Fibroblast of mammary gland (primary cell): ENCODE measurements around the gene APOBEC3G.

Experiments used
- DNase-seq: peaks from one replicate; pipeline ENCODE4 v3.0.0-alpha.2; 2010; ENCODE audit warnings: low read depth
- H3K4me3 ChIP-seq: 2 replicates; pipeline ENCODE4 v1.5.1; 2011; ENCODE audit warnings: low read depth, mild to moderate bottlenecking, low read length, moderate library complexity; ENCODE audit not compliant: control insufficient read depth
- TF ChIP-seq, protein P1 (sequence below): conservative IDR thresholded peaks from 2 replicates; pipeline ENCODE4 v1.5.1; 2011; ENCODE audit warnings: low read depth, low read length, inconsistent platforms; ENCODE audit not compliant: control insufficient read depth, insufficient read depth

APOBEC3G gene

DNA sequence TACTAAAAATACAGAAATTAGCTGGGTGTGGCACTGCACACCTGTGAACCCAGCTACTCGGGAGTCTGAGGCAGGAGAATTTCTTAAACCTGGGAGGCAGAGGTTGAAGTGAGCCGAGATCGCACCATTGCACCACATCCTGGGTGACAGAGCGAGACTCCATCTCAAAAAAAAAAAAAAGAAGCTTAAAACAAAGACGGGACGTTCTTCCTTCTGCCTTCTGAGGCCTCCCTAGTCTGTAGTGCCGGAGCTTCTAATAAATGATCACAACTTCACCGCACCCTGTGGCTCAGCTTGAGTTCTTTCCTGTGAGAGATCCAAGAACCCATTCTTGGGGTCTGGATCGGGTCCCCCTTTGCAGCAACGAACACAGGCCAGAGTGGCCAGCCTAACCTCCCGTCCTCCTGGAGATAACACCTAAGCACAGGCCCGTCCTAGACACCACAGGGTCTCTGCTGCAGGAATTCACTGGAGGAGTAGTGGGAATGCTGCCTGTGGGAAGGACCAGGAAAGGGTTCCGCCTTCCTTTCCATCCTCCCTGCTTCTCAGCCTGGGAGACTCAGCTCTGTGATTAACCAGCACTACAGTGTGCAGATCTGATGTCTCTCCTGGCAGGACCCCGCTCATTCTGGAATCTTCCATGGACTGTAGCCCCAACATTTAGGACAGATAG is 17.8 kb downstream of the APOBEC3G start:
- no peak overlapping the region for H3K4me3 ChIP-seq
- TF ChIP-seq, protein P1, sequence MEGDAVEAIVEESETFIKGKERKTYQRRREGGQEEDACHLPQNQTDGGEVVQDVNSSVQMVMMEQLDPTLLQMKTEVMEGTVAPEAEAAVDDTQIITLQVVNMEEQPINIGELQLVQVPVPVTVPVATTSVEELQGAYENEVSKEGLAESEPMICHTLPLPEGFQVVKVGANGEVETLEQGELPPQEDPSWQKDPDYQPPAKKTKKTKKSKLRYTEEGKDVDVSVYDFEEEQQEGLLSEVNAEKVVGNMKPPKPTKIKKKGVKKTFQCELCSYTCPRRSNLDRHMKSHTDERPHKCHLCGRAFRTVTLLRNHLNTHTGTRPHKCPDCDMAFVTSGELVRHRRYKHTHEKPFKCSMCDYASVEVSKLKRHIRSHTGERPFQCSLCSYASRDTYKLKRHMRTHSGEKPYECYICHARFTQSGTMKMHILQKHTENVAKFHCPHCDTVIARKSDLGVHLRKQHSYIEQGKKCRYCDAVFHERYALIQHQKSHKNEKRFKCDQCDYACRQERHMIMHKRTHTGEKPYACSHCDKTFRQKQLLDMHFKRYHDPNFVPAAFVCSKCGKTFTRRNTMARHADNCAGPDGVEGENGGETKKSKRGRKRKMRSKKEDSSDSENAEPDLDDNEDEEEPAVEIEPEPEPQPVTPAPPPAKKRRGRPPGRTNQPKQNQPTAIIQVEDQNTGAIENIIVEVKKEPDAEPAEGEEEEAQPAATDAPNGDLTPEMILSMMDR: no peak
- DNase-seq: no peak

DNA sequence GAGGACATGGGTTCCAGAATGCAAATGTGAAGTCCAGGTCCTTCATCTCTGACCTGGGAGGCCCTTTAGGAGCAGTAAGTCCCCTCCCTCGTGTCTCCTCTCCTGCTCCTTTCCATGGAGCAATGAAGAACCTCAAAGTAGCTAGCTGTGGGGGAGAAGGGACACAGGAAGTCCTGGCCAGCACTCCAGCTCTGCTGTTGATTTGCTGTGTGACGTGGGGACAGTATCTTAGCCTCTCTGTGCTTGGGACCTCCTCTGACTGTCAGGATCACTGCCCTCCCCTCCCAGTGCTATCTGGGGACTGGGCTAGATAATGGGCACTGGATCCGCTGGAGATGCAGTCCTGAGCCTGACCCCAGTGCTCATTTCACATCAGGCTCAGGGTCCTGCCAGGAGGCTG is 18.9 kb downstream of the APOBEC3G start:
- TF ChIP-seq, protein P1: no peak
- H3K4me3 ChIP-seq: no peak overlapping the region
- DNase-seq: no peak

DNA sequence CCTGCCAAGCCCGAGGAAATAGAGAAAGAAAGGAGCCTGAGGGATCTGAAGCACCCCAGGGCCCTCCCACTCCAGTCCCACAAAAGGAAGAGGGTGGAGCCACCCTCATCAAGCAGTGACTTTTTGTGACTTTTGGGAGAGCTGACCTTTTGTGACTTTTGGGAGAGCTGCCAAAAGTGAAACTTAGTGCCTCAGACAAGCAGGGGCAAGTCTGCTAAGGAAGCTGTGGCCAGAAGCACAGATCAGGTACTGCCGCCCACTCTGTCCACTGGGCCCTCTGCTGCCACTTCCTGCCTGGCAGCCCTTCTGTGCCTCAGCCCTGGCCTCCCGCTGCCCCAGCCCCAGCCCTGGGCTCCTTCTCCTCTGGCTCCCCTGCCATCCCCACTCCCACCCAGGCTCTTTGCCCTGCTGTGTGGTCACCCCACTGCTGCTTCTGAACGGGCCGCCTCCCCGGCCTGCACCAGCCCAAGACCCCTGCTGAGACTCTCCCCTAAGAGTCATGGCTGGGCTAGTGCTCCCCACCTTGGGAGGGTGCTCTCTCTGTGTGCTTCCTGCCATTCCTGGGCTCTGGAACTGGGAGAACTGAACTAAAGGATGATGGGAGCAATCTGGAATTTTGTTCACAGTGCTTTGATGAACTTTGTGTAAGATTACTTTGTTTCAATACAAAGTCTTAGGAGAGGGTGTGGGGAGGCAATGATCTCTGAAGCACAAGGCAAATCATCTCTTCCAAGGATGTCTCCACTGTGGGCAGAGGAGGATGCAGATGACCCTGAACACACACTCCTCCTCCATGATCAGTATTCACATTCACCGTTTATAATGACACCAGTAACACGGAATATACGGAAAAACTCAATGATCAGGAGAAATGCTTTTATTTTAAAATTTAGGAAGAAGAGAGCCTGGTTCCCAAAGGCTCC is 20.3 kb downstream of the APOBEC3G start, which contains the start of gene APOBEC3H:
Gene APOBEC3H (plus strand): TSS at position 147 of the 923 bp plus-strand sequence. CDS start 3,035 bp downstream, outside the sequence.
- H3K4me3 ChIP-seq: no peak within 1 kb of the TSS
- TF ChIP-seq, protein P1: no peak
- DNase-seq: no peak

DNA sequence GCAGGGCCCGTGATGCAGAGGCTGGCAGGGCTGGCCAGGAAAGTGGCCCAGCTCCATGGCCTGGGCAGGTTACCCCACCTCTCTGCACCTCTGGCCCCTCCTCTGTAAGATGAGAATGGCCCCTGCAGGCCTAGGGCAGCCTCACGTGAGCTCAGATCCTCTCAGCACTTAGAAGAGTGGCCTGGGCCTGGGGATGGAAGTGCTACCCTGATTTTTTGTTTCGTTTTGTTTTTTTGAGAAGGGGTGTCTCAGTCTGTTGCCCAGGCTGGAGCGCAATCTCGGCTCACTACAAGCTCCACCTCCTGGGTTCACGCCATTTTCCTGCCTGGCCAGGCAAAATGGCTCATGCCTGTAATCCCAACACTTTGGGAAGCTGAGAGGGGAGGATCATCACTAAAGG is 21.0 kb downstream of the APOBEC3G start:
- DNase-seq: no peak
- H3K4me3 ChIP-seq: no peak overlapping the region
- TF ChIP-seq, protein P1: no peak

DNA sequence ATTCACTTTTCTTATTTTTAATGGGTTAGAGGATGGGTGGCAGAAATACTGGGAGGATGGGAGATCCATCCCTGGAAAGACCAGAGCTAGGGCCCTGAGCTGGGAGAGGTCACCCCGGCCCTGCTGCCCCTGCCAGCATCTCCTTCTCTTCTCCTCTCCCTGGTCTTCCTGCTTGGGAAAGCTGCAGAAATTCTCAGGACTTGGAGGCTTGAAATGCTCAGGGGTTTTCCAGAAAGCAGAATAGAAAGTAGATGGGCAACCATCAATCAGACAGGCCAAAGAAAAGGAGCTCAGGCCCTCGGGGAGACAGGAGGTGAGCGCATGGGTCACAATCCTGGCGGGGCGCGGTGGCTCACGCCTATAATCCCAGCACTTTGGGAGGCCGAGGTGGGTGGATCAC is 21.5 kb downstream of the APOBEC3G start:
- no peak for DNase-seq
- TF ChIP-seq, protein P1: no peak
- no peak overlapping the region for H3K4me3 ChIP-seq

DNA sequence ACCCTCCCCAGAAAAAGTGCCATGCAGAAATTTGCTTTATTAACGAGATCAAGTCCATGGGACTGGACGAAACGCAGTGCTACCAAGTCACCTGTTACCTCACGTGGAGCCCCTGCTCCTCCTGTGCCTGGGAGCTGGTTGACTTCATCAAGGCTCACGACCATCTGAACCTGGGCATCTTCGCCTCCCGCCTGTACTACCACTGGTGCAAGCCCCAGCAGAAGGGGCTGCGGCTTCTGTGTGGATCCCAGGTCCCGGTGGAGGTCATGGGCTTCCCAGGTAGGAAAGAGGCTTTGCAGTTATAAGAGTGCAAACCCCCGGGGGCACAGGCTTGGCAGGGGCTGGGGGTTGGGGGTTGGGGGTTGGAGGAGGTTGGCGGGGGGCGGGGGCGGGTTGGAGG is 24.2 kb downstream of the APOBEC3G start:
- TF ChIP-seq, protein P1: no peak
- no peak overlapping the region for H3K4me3 ChIP-seq
- DNase-seq: no peak
